Breast epithelium (tissue), 4 donors: ENCODE data around the gene OR8H1. TPM values are rescaled to one million over a fixed set of nuclear protein-coding genes. Genes with fewer than 3 reads are reported as not detected.

Source experiments
- DNase-seq, 2 donors: peaks; one replicate each; pipeline ENCODE4 v3.0.0-alpha.2; 2019; ENCODE audit warnings: low spot score in 2 of 2
- H3K27ac ChIP-seq, 2 donors: fragments of 200-600 bp; sonication (generic) in 1 of 2; one replicate each; pipeline ENCODE4 v1.5.1; 2016 to 2019; ENCODE audit warnings: mild to moderate bottlenecking in 1 of 2
- H3K27me3 ChIP-seq, 2 donors: fragments of 200-600 bp; sonication (generic) in 1 of 2; one replicate each; pipeline versions ENCODE4 v1.5.1 to v1.6.0; 2017 to 2019; ENCODE audit warnings: control low read depth in 1 of 2, mild to moderate bottlenecking in 1 of 2
- H3K36me3 ChIP-seq: fragments of 200-600 bp; one replicate; pipeline ENCODE4 v1.5.1; 2019
- H3K4me1 ChIP-seq, 2 donors: fragments of 200-600 bp; sonication (generic); one replicate each; pipeline ENCODE4 v1.5.1; 2016 to 2019; ENCODE audit warnings: control low read depth in 1 of 2
- H3K4me3 ChIP-seq, 3 donors: fragments of 200-600 bp; sonication (generic); 1 replicate in 2 of 3; 2 replicates in 1 of 3; pipeline ENCODE4 v1.5.1; 2016 to 2019; ENCODE audit warnings: mild to moderate bottlenecking in 3 of 3, moderate library complexity in 2 of 3
- H3K9me3 ChIP-seq, 2 donors: fragments of 200-600 bp; sonication (generic) in 1 of 2; one replicate each; pipeline ENCODE4 v1.5.1; 2016 to 2019; ENCODE audit warnings: control low read depth in 1 of 2
- CTCF ChIP-seq, 3 donors: fragments of 450-650 bp; IDR thresholded peaks; one replicate each; pipeline ENCODE4 v1.5.1; 2016 to 2017; ENCODE audit warnings: antibody characterized with exemption in 3 of 3, mild to moderate bottlenecking in 3 of 3, moderate library complexity in 3 of 3
- POLR2A ChIP-seq: fragments of 450-650 bp; IDR thresholded peaks from one replicate; pipeline ENCODE4 v1.6.1; 2016; ENCODE audit warnings: antibody characterized with exemption, mild to moderate bottlenecking, moderate library complexity
- POLR2AphosphoS5 ChIP-seq, 3 donors: sonication (generic); formaldehyde crosslinking; IDR thresholded peaks; one replicate each; pipeline ENCODE4 v1.6.1; 2017; ENCODE audit warnings: antibody characterized with exemption in 3 of 3
- intact Hi-C: fragments of 100-400 bp; cut with DNase I; formaldehyde crosslinking; loops from one replicate; pipeline ENCODE4 v1.15.1; 2023; ENCODE audit warnings: low total_unique reads
- total RNA-seq, 3 donors: library from RNA; depleted of rRNA; stranded (reverse); fragments of >200 nt; gene quantifications; one replicate each; pipeline ENCODE4 v1.1.0, GENCODE V29; 2016

The OR8H1 gene
- total RNA-seq = not detected

GRCh38 chr11:56292154-56292553 is at the start of gene OR8H1:
Gene OR8H1, minus strand, starts transcription at chr11:56292254. Its CDS starts 1,192 bp downstream, at chr11:56291062.
- Histone ChIP-seq H3K36me3 (no peaks in the 10 kb centered on the region), H3K4me1 (no peaks in the 10 kb centered on the region), H3K9me3 (no peaks in the 10 kb centered on the region), H3K4me3 (no peak within 1 kb of the TSS), H3K27me3 (no peaks in the 10 kb centered on the region), H3K27ac (no peak within 1 kb of the TSS)
- TF ChIP-seq CTCF (IDR thresholded peaks at IDR 0.05) (no peak), POLR2A (no peak), POLR2AphosphoS5 (IDR thresholded peaks at IDR 0.05) (no peak)
- intact Hi-C loops = no loop called here
- DNase-seq = no peak

- no peak for DNase-seq
- no peaks in the 10 kb centered on the region for H3K27me3 ChIP-seq
- H3K27ac ChIP-seq = no peak overlapping the region
- no peak overlapping the region for H3K4me3 ChIP-seq
- intact Hi-C loops = no loop called here
- H3K36me3 ChIP-seq = no peaks in the 10 kb centered on the region
- no peak for TF ChIP-seq CTCF (IDR thresholded peaks at IDR 0.05)
- TF ChIP-seq POLR2A = no peak
- no peak for TF ChIP-seq POLR2AphosphoS5 (IDR thresholded peaks at IDR 0.05)
- no peaks in the 10 kb centered on the region for H3K4me1 ChIP-seq
- no peaks in the 10 kb centered on the region for H3K9me3 ChIP-seq
Measured at GRCh38 chr11:56340289-56340688, 48.2 kb upstream of the OR8H1 start.

- Histone ChIP-seq H3K9me3 (no peaks in the 10 kb centered on the region), H3K4me3 (no peak overlapping the region), H3K4me1 (no peaks in the 10 kb centered on the region), H3K27ac (no peak overlapping the region), H3K27me3 (no peaks in the 10 kb centered on the region), H3K36me3 (no peaks in the 10 kb centered on the region)
- DNase-seq = no peak
- intact Hi-C loops = no loop called here
- TF ChIP-seq CTCF (IDR thresholded peaks at IDR 0.05) (no peak), POLR2AphosphoS5 (IDR thresholded peaks at IDR 0.05) (no peak), POLR2A (no peak)
Measured at GRCh38 chr11:56333156-56333555, 41.1 kb upstream of the OR8H1 start.

- TF ChIP-seq POLR2A (no peak), CTCF (IDR thresholded peaks at IDR 0.05) (no peak), POLR2AphosphoS5 (IDR thresholded peaks at IDR 0.05) (no peak)
- intact Hi-C loops = no loop called here
- no peak overlapping the region for H3K27ac ChIP-seq
- no peaks in the 10 kb centered on the region for H3K4me1 ChIP-seq
- no peak for DNase-seq
- no peaks in the 10 kb centered on the region for H3K36me3 ChIP-seq
- no peaks in the 10 kb centered on the region for H3K27me3 ChIP-seq
- no peaks in the 10 kb centered on the region for H3K9me3 ChIP-seq
- no peak overlapping the region for H3K4me3 ChIP-seq
Measured at GRCh38 chr11:56331861-56332491, 39.9 kb upstream of the OR8H1 start.

- H3K9me3 ChIP-seq = no peaks in the 10 kb centered on the region
- no peaks in the 10 kb centered on the region for H3K36me3 ChIP-seq
- H3K27me3 ChIP-seq = no peaks in the 10 kb centered on the region
- TF ChIP-seq POLR2AphosphoS5 (IDR thresholded peaks at IDR 0.05) = no peak
- TF ChIP-seq POLR2A = no peak
- no peak for TF ChIP-seq CTCF (IDR thresholded peaks at IDR 0.05)
- intact Hi-C loops = no loop called here
- no peaks in the 10 kb centered on the region for H3K4me1 ChIP-seq
- H3K27ac ChIP-seq = no peak within 1 kb of the TSS
- DNase-seq = no peak
- H3K4me3 ChIP-seq = no peak within 1 kb of the TSS
Measured at GRCh38 chr11:56314844-56315243, 22.8 kb upstream of the OR8H1 start, which contains the start of gene OR8K3. Gene OR8K3, plus strand, starts transcription at chr11:56315144. Its CDS starts 3,163 bp downstream, at chr11:56318307.
